CD14-positive monocyte (primary cell): Measurements from ENCODE around the gene TMEM52B. TPM values are rescaled to one million over a fixed set of nuclear protein-coding genes. Genes with fewer than 3 reads are reported as not detected.

Experiments used
- DNase-seq, 3 donors: peaks; one replicate each; pipeline ENCODE4 v3.0.0-alpha.2; 2011 to 2022
- H2AFZ ChIP-seq: 2 replicates; pipeline ENCODE4 v1.6.0; 2012; ENCODE audit warnings: mild to moderate bottlenecking, low read depth, low read length, inconsistent platforms; ENCODE audit not compliant: insufficient read depth, poor library complexity, severe bottlenecking
- H3K27ac ChIP-seq, 2 donors: 1 replicate in 1 of 2; 2 replicates in 1 of 2; pipeline ENCODE4 v1.5.1; 2012 to 2013; ENCODE audit warnings: low read length in 2 of 2, control low read depth in 1 of 2, inconsistent platforms in 1 of 2, low read depth in 1 of 2, mild to moderate bottlenecking in 1 of 2
- H3K27me3 ChIP-seq, 2 donors: one replicate each; pipeline versions ENCODE4 v1.6.0 to v1.6.1; 2011 to 2013; ENCODE audit warnings: low read length in 2 of 2; ENCODE audit not compliant: control insufficient read depth in 2 of 2, insufficient read depth in 2 of 2
- H3K36me3 ChIP-seq, 2 donors: replicated peaks in 1 of 2; 1 replicate in 1 of 2; 2 replicates in 1 of 2; pipeline versions ENCODE4 v1.5.1 to v1.6.1; 2012 to 2013; ENCODE audit warnings: low read length in 2 of 2, control low read depth in 1 of 2, inconsistent platforms in 1 of 2, mild to moderate bottlenecking in 1 of 2; ENCODE audit not compliant: insufficient read depth in 2 of 2, control insufficient read depth in 1 of 2
- H3K4me1 ChIP-seq, 2 donors: 1 replicate in 1 of 2; 2 replicates in 1 of 2; pipeline versions ENCODE4 v1.5.1 to v1.6.1; 2012 to 2013; ENCODE audit warnings: low read length in 2 of 2, control low read depth in 1 of 2, inconsistent platforms in 1 of 2, mild to moderate bottlenecking in 1 of 2, moderate library complexity in 1 of 2; ENCODE audit not compliant: insufficient read depth in 2 of 2, control insufficient read depth in 1 of 2
- H3K4me2 ChIP-seq: replicated peaks from 2 replicates; pipeline ENCODE3; 2012; ENCODE audit warnings: low read length, moderate library complexity, mild to moderate bottlenecking; ENCODE audit not compliant: poor library complexity, severe bottlenecking; ENCODE audit errors: extremely low read depth
- H3K4me3 ChIP-seq, 3 experiments: fragments of 200-600 bp in 1 of 3; sonication (generic) in 1 of 3; replicated peaks in 1 of 3; 1 replicate in 2 of 3; 2 replicates in 1 of 3; pipeline ENCODE4 v1.5.1; 2011 to 2013; ENCODE audit warnings: low read length in 3 of 3, mild to moderate bottlenecking in 3 of 3, control low read depth in 2 of 3, low read depth in 2 of 3, inconsistent platforms in 1 of 3, moderate library complexity in 1 of 3
- H3K79me2 ChIP-seq: 2 replicates; pipeline ENCODE4 v1.6.0; 2012; ENCODE audit warnings: mild to moderate bottlenecking, control low read depth, inconsistent platforms, low read length, moderate library complexity; ENCODE audit not compliant: insufficient read depth
- H3K9ac ChIP-seq: 2 replicates; pipeline ENCODE4 v1.6.0; 2017; ENCODE audit warnings: low read length, mild to moderate bottlenecking; ENCODE audit not compliant: insufficient read depth, poor library complexity, severe bottlenecking
- H3K9me3 ChIP-seq, 2 donors: replicated peaks in 1 of 2; 1 replicate in 1 of 2; 2 replicates in 1 of 2; pipeline versions ENCODE4 v1.5.1 to v1.6.1; 2012 to 2013; ENCODE audit warnings: low read length in 2 of 2, control low read depth in 1 of 2; ENCODE audit not compliant: control insufficient read depth in 1 of 2, insufficient read depth in 1 of 2
- H4K20me1 ChIP-seq: 2 replicates; pipeline ENCODE4 v1.6.0; 2012; ENCODE audit warnings: mild to moderate bottlenecking, low read length, control low read depth, moderate library complexity; ENCODE audit not compliant: insufficient read depth
- H3K27ac Mint-ChIP-seq, 7 donors: one replicate each; pipeline ENCODE4 v1.8.0; 2020; ENCODE audit warnings: mild to moderate bottlenecking in 7 of 7, mixed read lengths in 7 of 7, moderate library complexity in 6 of 7, inconsistent platforms in 2 of 7
- H3K27me3 Mint-ChIP-seq, 3 donors: one replicate each; pipeline ENCODE4 v1.8.0; 2021 to 2022; ENCODE audit warnings: low read depth in 3 of 3, mild to moderate bottlenecking in 3 of 3, mixed read lengths in 3 of 3, moderate library complexity in 3 of 3, inconsistent platforms in 1 of 3
- H3K36me3 Mint-ChIP-seq, 2 donors: one replicate each; pipeline ENCODE4 v1.8.0; 2020; ENCODE audit warnings: mixed read lengths in 2 of 2, inconsistent platforms in 1 of 2, mild to moderate bottlenecking in 1 of 2
- H3K4me1 Mint-ChIP-seq: one replicate; pipeline ENCODE4 v1.8.0; 2020; ENCODE audit warnings: mild to moderate bottlenecking, mixed read lengths
- H3K4me3 Mint-ChIP-seq, 2 donors: one replicate each; pipeline ENCODE4 v1.8.0; 2020; ENCODE audit warnings: mild to moderate bottlenecking in 2 of 2, mixed read lengths in 2 of 2, moderate library complexity in 1 of 2
- H3K9me3 Mint-ChIP-seq, 7 donors: one replicate each; pipeline ENCODE4 v1.8.0; 2020 to 2022; ENCODE audit warnings: mixed read lengths in 7 of 7, mild to moderate bottlenecking in 6 of 7, moderate library complexity in 6 of 7, inconsistent platforms in 2 of 7
- CTCF ChIP-seq: fragments of 200-600 bp; IDR thresholded peaks from one replicate; pipeline ENCODE4 v1.8.0; 2022; ENCODE audit warnings: antibody characterized with exemption, mild to moderate bottlenecking
- WGBS: methylation state at CpG from one replicate; pipeline ENCODE4 v1.1.5; 2013; ENCODE audit warnings: missing lambda C conversion rate; ENCODE audit not compliant: insufficient coverage; 5-methylcytosine and 5-hydroxymethylcytosine counted together
- intact Hi-C, 2 donors: fragments of 100-400 bp; cut with micrococcal nuclease; formaldehyde crosslinking; loops; one replicate each; pipeline versions ENCODE4 v1.15.0 to v1.15.1; 2023
- polyA plus RNA-seq, 3 donors: library from polyadenylated mRNA; depleted of rRNA in 1 of 3; unstranded in 2 of 3; stranded (reverse) in 1 of 3; fragments of 300-500 nt in 2 of 3; fragments of >200 nt in 1 of 3; fragmentation: Illumina TruSeq in 2 of 3; gene quantifications; 1 replicate in 2 of 3; 2 replicates in 1 of 3; pipeline ENCODE4 v1.2.3, GENCODE V29; 2012 to 2021

Gene TMEM52B
- polyA plus RNA-seq, 3 donors = 0.54 to 2.4 (median 0.58) TPM

- no peaks in the 10 kb centered on the region for H3K36me3 ChIP-seq
- no peaks in the 10 kb centered on the region for H3K36me3 Mint-ChIP-seq
- H3K4me1 Mint-ChIP-seq = peaks cover 27% of the 10 kb centered on the region
- no peak overlapping the region for H3K4me3 Mint-ChIP-seq
- H3K4me2 ChIP-seq = no peak overlapping the region
- peaks cover 0 to 2% (median 0%) of the 10 kb centered on the region in 7 donors for H3K9me3 Mint-ChIP-seq
- H3K79me2 ChIP-seq = no peaks in the 10 kb centered on the region
- no peak overlapping the region for H3K27ac ChIP-seq
- no peaks in the 10 kb centered on the region for H4K20me1 ChIP-seq
- H2AFZ ChIP-seq = no peak overlapping the region
- no peaks in the 10 kb centered on the region for H3K9me3 ChIP-seq
- H3K4me3 ChIP-seq = no peak overlapping the region
- no peak for TF ChIP-seq CTCF
- H3K27ac Mint-ChIP-seq = peak overlapping the region in 2 of 7 donors; percentile 30 to 37
- no peaks in the 10 kb centered on the region for H3K27me3 ChIP-seq
- no peak overlapping the region for H3K9ac ChIP-seq
- no peak for DNase-seq
- no CpG with 5 or more reads among the region's 2 CpGs for WGBS
- intact Hi-C loops = no loop called here
- H3K27me3 Mint-ChIP-seq = no peaks in the 10 kb centered on the region
- peaks cover 25 to 32% of the 10 kb centered on the region in 2 donors for H3K4me1 ChIP-seq
These were observed 3.7 kb upstream of the TMEM52B start for GRCh38 chr12:10174986-10175614.

- no peak for TF ChIP-seq CTCF
- H4K20me1 ChIP-seq = no peaks in the 10 kb centered on the region
- H2AFZ ChIP-seq = no peak overlapping the region
- H3K79me2 ChIP-seq = no peaks in the 10 kb centered on the region
- no peak overlapping the region for H3K4me3 Mint-ChIP-seq
- H3K9me3 ChIP-seq = no peaks in the 10 kb centered on the region
- no peak overlapping the region for H3K4me2 ChIP-seq
- no peaks in the 10 kb centered on the region for H3K27me3 Mint-ChIP-seq
- H3K27ac Mint-ChIP-seq = peak overlapping the region in 1 of 7 donors; percentile 9
- H3K4me1 ChIP-seq = peaks cover 18 to 24% of the 10 kb centered on the region in 2 donors
- no peaks in the 10 kb centered on the region for H3K36me3 Mint-ChIP-seq
- no peak overlapping the region for H3K27ac ChIP-seq
- H3K9me3 Mint-ChIP-seq = no peaks in the 10 kb centered on the region
- H3K4me1 Mint-ChIP-seq = peaks cover 24% of the 10 kb centered on the region
- no peak overlapping the region for H3K9ac ChIP-seq
- H3K27me3 ChIP-seq = no peaks in the 10 kb centered on the region
- intact Hi-C loops = no loop called here
- no peak overlapping the region for H3K4me3 ChIP-seq
- 96% methylated on average over 4 of the region's 5 CpGs for WGBS
- DNase-seq = no peak
- H3K36me3 ChIP-seq = no peaks in the 10 kb centered on the region
These were observed 2.8 kb upstream of the TMEM52B start for GRCh38 chr12:10175846-10176636.
